Adrenal gland (tissue), 12 donors: ENCODE data around the gene RADIL. TPM values are rescaled to one million over a fixed set of nuclear protein-coding genes. Genes with fewer than 3 reads are reported as not detected.

Source experiments
- DNase-seq, 7 donors: peaks; one replicate each; pipeline ENCODE4 v3.0.0-alpha.2; 2019 to 2020
- H3K27ac ChIP-seq, 5 donors: fragments of 200-600 bp; sonication (generic) in 4 of 5; 1 replicate in 3 of 5; 2 replicates in 2 of 5; pipeline versions ENCODE4 v1.5.1 to v1.8.0; 2016 to 2020; ENCODE audit warnings: mild to moderate bottlenecking in 1 of 5
- H3K27me3 ChIP-seq: fragments of 200-600 bp; 2 replicates; pipeline ENCODE4 v1.8.0; 2021
- H3K36me3 ChIP-seq, 2 donors: fragments of 200-600 bp; replicated peaks in 1 of 2; 1 replicate in 1 of 2; 2 replicates in 1 of 2; pipeline versions ENCODE4 v1.5.1 to v1.8.0; 2018 to 2022
- H3K4me1 ChIP-seq, 2 donors: fragments of 200-600 bp; replicated peaks in 1 of 2; 1 replicate in 1 of 2; 2 replicates in 1 of 2; pipeline versions ENCODE4 v1.5.1 to v1.8.0; 2018 to 2021
- H3K4me3 ChIP-seq, 4 donors: fragments of 200-600 bp; sonication (generic) in 3 of 4; one replicate each; pipeline ENCODE4 v1.5.1; 2016 to 2018
- H3K9me3 ChIP-seq, 3 donors: fragments of 200-600 bp; sonication (generic) in 1 of 3; replicated peaks in 1 of 3; 1 replicate in 2 of 3; 2 replicates in 1 of 3; pipeline versions ENCODE4 v1.5.1 to v1.8.0; 2016 to 2021
- CTCF ChIP-seq, 6 experiments: fragments of 450-650 bp in 4 of 6; fragments of 200-600 bp in 2 of 6; sonication (generic) in 1 of 6; IDR thresholded peaks; 1 replicate in 5 of 6; 2 replicates in 1 of 6; pipeline versions ENCODE4 v1.5.1 to v1.8.0; 2016 to 2021; ENCODE audit warnings: antibody characterized with exemption in 6 of 6, mild to moderate bottlenecking in 2 of 6, moderate library complexity in 1 of 6
- POLR2A ChIP-seq, 2 donors: fragments of 450-650 bp; IDR thresholded peaks; one replicate each; pipeline ENCODE4 v1.6.1; 2017; ENCODE audit warnings: antibody characterized with exemption in 2 of 2, mild to moderate bottlenecking in 2 of 2, moderate library complexity in 1 of 2
- WGBS, 4 donors: extraction: QIAGEN DNeasy Blood & Tissue Kit in 2 of 4; methylation state at CpG; one replicate each; pipeline versions ENCODE4 v1.1.5 to v1.1.7; 2013 to 2017; 5-methylcytosine and 5-hydroxymethylcytosine counted together
- intact Hi-C, 2 donors: fragments of 100-400 bp; cut with DNase I; formaldehyde crosslinking; loops; one replicate each; pipeline versions ENCODE4 v1.14.1 to v1.15.0; 2022 to 2023
- polyA plus RNA-seq, 3 donors: library from polyadenylated mRNA; stranded (reverse); fragments of 200-250 nt in 2 of 3; fragments of 350-450 nt in 1 of 3; fragmentation: Illumina TruSeq in 1 of 3; extraction: RNeasy Lipid Tissue Mini Kit (QIAGEN cat#74804) in 1 of 3; gene quantifications; one replicate each; pipeline ENCODE4 v1.2.3, GENCODE V29; 2013 to 2014
- total RNA-seq, 9 donors: library from RNA; depleted of rRNA in 4 of 9; stranded (reverse); fragments of >200 nt in 4 of 9; fragments of 120-200 nt in 1 of 9; fragmentation: NEBNext Ultra II Directional in 1 of 9; extraction: Animal tissue kit (Norgen Biotek cat#: 25700) in 1 of 9; gene quantifications; one replicate each; pipeline versions ENCODE4 v1.1.0 to v1.2.4, GENCODE V29; 2013 to 2023
- donor health status: healthy with polysubstance abuse.
- donor health status: Bipolar disorder and iron deficiency.
- donor health status: DM: yes; HTN: yes; CAD: no.
- donor health status: DM: no; HTN: no; CAD: no.
- donor health status: DM: no; HTN: no; CAD: no.
- donor health status: DM: yes; HTN: yes; CAD: no.

Gene RADIL
- total and polyA plus RNA-seq, 12 donors = 0.16 to 7.8 (median 1.4) TPM

DNA sequence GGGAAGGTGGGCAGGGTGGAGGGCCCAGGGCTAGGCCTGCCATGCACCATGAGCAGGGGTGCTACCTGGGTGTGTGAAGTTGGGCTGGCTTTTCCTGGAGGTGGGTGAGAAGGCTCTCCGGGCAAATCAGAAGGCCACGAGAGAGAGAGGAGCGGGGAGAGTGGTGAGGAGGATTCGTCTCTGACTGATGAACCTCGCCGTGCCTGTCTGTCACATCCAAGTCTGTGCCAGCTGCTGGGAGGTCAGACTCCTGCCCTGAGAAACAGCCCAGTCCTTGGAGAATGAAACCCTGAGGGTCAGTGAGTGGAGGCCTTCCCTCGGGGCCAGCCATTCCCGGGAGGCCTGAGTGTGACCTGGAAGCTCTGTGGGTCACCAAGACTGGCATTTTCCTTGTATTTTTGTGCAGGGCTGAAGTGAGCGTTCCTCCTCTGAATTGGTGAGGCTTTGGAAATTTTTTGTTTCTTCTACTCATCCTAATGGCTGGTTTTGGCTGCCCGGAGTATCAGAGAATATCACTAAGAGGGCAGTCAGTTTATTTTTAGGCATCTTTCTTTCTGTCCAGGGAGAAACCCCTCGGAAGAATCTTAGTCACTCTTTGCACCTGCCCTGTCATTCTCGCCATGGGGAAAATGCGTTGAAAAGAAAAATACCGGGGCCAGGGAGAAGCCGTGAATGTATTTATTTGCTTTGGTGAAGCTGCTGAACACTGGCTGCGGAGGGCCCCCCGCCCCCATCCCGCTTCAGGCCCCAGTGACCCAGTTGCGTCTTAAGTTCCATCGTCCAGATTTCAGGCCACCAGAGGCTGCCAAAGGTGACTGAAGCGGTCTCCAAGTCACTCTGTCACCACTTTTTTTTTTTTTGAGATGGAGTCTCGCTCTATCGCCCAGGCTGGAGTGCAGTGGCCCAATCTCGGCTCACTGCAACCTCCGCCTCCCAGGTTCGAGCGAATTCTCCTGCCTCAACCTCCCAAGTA is 114.6 kb downstream of the RADIL start:
- Histone ChIP-seq H3K27ac (peak overlapping the region in 3 of 5 donors; percentile 16 to 59 (median 55)), H3K9me3 (no peaks in the 10 kb centered on the region), H3K36me3 (peaks cover 0 to 25% of the 10 kb centered on the region in 2 donors), H3K4me1 (peaks cover 0 to 18% of the 10 kb centered on the region in 2 donors), H3K27me3 (no peaks in the 10 kb centered on the region), H3K4me3 (no peak overlapping the region)
- WGBS, 4 donors = 71 to 76% (median 72%) methylated on average over 25 to 27 of the region's 27 CpGs
- intact Hi-C loops = no loop called here
- TF ChIP-seq POLR2A (IDR thresholded peaks at IDR 0.05) = no peak
- TF ChIP-seq CTCF (IDR thresholded peaks at IDR 0.05) = no peak
- peak in 3 of 7 donors; percentile 45 to 68 (median 66) for DNase-seq

DNA sequence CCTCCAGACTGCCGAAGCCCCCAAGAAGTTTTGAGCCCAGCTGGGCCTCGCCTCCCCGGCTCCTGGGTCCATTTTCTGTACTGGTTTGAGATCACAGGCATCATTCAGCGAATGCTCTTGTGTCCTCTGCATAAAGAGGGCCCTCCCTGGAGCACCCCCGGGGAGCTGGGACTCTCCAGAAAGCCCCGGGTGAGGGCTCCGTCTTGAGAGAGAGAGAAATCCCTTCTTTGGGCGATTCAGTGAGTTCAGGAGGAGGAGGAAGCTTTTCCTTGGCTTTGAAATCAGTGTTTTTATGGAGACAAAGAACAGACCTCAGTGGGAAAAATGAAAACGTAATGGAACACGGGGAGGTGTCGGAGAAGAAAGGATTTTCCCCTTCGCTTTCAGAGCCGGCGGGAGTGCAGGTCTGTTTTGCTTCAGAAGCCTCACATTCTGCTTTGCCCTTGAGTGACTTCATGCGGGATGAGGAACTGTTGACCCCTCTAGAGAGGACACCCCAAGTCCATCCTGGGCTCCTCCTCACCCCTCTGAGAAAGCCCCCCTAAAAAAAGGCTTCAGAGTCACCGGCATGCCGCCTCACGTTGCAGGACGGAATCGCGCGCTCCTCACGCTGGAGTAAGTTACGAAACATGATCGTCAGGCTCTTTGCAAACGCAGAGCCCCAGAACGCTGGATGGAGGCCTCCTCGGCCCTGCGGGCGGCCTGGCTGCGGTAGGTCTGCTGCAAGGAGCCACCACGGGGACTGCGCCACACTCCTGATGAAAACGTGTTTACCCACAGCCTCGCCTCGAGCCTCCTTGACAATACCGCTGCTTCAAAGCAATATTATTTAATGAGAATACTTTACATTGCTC is 116.6 kb downstream of the RADIL start:
- intact Hi-C loops = no loop called here
- DNase-seq = no peak
- Histone ChIP-seq H3K27ac (peak overlapping the region in 1 of 5 donors; percentile 5), H3K4me3 (no peak overlapping the region), H3K36me3 (peaks cover 0 to 45% of the 10 kb centered on the region in 2 donors), H3K27me3 (no peaks in the 10 kb centered on the region), H3K4me1 (peaks cover 0 to 16% of the 10 kb centered on the region in 2 donors), H3K9me3 (no peaks in the 10 kb centered on the region)
- 91 to 94% (median 92%) methylated on average over 37 of the region's 37 CpGs for WGBS, 4 donors
- no peak for TF ChIP-seq CTCF (IDR thresholded peaks at IDR 0.05)
- TF ChIP-seq POLR2A (IDR thresholded peaks at IDR 0.05) = no peak

DNA sequence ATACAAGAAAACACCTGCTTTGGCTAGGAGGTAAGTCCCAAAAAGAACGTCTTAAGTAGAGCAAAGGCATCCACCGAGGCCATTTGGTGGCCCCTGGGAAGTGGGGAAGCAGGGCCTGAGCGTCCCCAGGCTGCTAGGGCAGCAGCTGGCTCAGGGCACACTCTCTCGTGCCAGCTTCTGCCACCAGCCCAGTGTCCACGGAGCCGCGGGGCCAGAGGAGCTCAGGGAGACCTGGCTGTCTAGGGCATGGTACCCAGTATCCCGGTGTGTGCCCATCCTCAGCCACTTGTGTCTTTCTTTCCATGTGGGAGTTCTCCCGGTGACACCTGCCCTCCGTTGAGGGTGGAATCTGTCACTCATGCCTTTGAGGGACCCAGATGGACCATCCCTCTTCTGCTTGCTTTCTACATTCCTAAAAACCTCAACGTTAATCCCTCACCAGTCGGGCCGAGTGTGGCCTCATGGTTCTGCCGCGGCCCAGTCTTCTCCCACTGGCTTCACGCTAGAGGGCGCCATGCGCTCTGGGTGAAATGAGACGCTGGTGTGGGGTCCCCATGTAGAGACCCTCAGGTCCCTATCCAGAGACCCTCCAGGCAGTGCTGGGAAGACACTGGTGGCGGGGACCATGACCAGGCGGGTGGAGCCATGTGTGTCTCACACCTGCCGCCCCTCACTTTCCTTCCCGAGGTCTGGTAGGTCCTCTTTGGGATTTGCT is 117.6 kb downstream of the RADIL start:
- peaks cover 0 to 16% of the 10 kb centered on the region in 2 donors for H3K4me1 ChIP-seq
- WGBS, 4 donors = 78 to 87% (median 86%) methylated on average over 15 to 23 of the region's 23 CpGs
- TF ChIP-seq CTCF (IDR thresholded peaks at IDR 0.05) = no peak
- TF ChIP-seq POLR2A (IDR thresholded peaks at IDR 0.05) = no peak
- no peak for DNase-seq
- peak overlapping the region in 1 of 5 donors; percentile 5 for H3K27ac ChIP-seq
- H3K27me3 ChIP-seq = no peaks in the 10 kb centered on the region
- no peak overlapping the region for H3K4me3 ChIP-seq
- intact Hi-C loops = no loop called here
- H3K9me3 ChIP-seq = no peaks in the 10 kb centered on the region
- peaks cover 0 to 55% of the 10 kb centered on the region in 2 donors for H3K36me3 ChIP-seq
